HG03097 (cell line): Measurements from ENCODE around the gene NSF.
"Not testable (repeated sequence)": the region's sequence is repeated elsewhere in the genome, so short reads cannot be mapped to it uniquely, and the experiment has no call there.

Experiments
- ATAC-seq: cut with Tn5 transposase; IDR thresholded peaks from one replicate; pipeline ENCODE4 v1.9.1; 2021; ENCODE audit not compliant: unreplicated experiment, low FRiP score

Gene NSF

DNA sequence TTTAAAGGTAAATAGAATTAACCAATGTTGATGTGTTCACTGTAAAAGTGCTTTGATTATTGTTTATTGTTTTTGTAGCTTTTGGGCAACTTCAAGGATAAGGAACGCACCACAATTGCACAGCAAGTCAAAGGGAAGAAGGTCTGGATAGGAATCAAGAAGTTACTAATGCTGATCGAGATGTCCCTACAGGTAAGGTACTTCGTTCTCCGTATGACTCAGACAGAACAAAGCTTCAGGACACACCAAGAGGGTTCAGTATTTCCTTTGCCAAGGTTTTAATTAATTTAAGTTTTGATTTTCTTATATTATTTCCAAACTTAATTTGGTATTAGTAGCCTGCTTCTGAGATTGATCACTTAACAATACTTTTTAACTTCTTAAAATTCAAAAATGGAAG is 161.0 kb downstream of the NSF start:
- no peak for ATAC-seq

GRCh38 chr17:46753776-46754175 is 163.3 kb downstream of the NSF start:
- no peak for ATAC-seq

GRCh38 chr17:46756081-46756735 is 165.7 kb downstream of the NSF start:
- ATAC-seq = no peak

DNA sequence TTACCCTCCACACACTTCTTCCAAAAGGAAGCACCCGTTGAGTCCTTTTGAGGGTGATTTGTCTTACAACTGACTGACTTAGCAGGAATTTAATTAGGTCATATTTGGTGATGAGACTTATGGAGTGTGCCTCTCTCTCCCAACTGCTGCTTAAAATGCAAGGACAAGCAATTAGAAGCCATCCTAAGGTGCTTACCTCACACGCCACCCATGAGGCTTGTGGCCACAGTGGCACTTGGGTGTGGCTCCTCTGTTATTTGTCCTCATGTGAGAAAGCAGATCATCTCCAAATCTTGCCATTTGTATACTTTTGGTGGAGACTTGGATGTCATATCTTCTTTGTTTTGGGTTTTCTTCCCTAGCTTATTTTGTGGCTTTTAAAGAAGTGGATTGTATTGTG is 166.4 kb downstream of the NSF start:
- ATAC-seq = no peak

DNA sequence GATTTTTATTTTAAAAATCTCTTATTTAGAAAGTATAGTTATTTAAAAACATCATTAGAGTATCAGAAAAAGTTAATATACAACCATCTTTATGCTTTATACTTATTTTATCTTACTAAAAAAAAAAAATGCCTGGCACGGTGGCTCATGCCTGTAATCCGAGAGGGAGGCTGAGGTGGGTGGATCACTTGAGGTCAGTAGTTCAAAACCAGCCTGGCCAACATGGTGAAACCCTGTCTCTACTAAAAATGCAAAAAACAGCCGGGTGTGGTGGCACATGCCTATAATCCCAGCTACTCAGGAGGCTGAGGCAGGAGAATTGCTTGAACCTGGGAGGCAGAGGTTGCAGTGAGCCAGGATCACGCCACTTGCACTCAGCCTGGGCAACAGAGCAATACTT is 167.1 kb downstream of the NSF start:
- not testable (repeated sequence) for ATAC-seq

- no peak for ATAC-seq
Measured at GRCh38 chr17:46758614-46759013, 168.1 kb downstream of the NSF start.

DNA sequence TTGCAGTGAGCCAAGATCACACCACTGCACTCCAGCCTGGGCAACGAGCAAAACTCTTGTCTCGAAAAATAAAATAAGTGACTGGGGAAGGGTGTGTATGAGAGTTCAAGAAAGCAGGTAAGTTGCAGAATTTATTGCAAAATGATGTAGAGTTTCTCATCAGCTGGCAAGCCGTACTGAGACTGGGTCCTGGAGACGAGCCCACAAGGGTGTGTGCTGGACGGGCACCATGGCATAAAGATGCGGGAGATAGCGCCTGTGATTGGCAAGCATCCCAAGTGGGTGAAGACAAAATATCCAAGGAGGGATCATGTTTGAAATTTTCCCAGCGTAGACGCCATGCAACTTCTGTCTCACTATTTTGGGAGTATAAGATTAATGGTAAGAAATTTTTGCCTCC is 168.7 kb downstream of the NSF start:
- ATAC-seq = no peak

DNA sequence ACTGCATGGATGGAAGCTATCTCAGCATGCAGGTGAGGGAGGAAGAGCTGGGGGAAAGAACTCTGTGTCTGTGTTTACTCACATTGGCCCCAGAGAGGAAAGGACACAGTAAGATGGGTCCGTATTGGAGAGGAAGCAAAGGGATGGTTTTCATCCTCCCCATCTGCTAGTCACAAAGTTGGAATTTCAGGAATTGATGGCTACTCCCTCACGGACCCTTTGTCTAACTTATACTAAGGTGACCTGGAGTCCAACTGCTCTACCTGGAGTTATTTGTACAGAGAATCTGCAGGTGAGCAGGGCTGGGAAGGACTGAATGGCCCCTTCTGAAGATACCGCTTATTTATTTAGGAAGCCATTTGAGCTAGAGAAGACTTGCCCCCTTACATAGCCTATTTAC is 172.9 kb downstream of the NSF start:
- ATAC-seq = no peak

DNA sequence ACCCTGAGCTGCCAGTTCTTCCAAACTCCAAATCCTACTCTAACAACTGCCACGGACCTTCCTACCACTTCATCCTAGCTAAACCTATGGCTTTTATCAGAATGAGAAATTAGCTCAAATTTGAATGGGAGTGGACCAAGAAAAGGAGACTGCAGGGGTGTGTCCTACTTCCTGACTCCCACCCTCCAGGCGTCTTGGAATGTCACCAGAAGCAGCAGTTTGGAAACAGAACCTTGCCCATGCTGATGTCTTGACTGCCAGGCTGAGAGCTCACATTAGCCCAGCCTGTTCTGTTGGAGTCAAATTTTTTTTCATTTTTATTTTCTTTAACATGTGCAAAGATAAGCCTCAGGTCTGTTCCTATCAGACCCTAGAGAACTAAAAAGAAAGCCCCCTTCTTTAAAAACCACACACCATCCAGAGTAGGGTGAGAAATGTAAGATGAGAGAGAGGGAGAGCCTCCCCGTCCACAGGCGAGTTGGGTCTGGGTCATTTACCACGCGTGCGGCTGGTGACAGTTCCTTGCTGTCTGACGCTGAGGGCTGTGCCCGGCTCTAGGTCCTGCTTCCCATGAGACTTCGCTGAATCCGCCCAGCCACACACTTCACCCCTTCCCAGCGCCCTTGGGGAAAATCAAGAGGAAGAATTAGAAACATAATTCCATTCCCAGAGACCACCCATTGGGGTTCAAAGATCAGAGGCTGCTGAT is 173.7 kb downstream of the NSF start:
- ATAC-seq = no peak

- no peak for ATAC-seq
Measured at GRCh38 chr17:46764709-46765401, 174.4 kb downstream of the NSF start.

DNA sequence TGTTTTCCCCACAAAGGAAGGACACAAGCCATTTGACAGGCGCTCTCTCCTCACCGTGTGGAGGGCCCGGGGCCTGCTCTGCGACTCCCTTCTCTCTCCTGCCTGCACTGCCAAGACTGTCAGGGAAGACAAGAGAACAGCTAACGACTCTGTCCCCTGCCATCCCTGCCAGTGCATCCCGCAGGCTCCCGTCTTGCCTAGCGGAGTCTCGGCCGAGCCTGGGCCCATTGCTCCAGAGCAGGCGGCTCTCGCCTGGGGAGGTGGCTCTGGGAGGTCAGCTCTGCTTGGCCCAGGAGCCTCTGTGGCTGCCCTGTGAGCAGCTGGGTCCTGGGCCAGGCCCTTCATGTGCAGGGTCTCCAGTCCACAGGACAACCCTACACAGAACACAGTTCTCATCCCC is 175.0 kb downstream of the NSF start:
- no peak for ATAC-seq

DNA sequence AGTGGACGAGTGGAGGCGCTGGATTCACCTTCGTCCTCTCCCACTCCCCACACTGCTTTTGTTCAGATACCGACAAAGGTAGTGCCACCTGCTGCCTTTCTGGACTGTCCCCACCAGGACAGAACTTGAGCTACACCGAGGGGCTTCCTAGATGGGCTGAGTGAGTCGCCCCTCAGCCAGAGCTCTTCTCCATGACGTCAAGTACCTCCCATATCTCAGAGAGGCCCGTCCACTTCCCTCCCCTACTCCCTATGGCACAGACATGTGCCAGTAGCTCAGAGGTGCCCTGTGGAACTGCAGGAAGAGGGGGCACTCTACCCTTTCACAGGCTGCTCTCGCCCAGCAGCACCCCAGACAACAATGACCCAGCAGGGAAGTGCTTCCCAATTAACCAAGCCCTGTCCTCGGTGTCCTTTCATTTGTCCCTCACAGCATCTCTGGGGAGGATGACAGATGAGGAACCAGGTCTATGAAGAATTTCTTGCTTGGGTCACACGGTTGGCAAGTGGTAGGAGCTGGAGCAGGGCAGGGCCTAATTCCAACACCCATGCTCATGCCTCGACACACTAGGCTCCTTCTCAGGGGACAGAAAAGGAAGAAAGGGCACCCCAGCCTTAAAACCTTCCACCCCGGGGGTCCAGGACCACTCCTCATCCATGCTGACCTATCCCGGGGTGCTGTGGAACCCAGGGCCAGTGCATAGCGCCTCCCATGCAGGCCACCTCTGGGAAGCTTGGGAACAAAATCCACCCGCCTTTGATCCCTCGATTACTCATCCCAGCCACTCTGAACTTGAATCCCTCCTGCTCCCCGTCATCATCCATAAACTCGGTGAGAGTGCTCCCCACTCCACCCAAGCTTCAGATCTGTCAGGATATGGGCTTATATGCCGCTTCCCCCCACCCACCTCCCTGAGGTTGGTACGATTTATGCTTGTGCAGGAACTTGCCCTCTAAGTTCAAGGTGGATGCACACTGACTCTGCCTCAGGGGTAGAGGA is 176.3 kb downstream of the NSF start:
- no peak for ATAC-seq

GRCh38 chr17:46768540-46768870 is 178.0 kb downstream of the NSF start:
- ATAC-seq = no peak

DNA sequence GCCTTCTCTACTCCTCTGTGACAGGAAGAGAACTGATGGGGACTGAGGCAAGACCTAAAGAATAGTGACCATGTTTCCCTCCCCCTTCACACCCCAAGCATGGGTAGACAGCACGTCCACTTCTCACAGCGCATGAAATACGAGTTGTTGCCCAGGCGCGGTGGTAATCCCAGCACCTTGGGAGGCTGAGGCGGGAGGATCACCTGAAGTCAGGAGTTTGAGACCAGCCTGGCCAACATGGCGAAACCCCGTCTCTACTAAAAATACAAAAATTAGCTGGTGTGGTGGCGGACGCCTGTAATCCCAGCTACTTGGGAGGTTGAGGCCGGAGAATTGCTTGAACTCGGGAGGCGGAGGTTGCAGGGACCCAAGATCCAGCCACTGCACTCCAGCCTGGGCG is 178.4 kb downstream of the NSF start:
- ATAC-seq = not testable (repeated sequence)

DNA sequence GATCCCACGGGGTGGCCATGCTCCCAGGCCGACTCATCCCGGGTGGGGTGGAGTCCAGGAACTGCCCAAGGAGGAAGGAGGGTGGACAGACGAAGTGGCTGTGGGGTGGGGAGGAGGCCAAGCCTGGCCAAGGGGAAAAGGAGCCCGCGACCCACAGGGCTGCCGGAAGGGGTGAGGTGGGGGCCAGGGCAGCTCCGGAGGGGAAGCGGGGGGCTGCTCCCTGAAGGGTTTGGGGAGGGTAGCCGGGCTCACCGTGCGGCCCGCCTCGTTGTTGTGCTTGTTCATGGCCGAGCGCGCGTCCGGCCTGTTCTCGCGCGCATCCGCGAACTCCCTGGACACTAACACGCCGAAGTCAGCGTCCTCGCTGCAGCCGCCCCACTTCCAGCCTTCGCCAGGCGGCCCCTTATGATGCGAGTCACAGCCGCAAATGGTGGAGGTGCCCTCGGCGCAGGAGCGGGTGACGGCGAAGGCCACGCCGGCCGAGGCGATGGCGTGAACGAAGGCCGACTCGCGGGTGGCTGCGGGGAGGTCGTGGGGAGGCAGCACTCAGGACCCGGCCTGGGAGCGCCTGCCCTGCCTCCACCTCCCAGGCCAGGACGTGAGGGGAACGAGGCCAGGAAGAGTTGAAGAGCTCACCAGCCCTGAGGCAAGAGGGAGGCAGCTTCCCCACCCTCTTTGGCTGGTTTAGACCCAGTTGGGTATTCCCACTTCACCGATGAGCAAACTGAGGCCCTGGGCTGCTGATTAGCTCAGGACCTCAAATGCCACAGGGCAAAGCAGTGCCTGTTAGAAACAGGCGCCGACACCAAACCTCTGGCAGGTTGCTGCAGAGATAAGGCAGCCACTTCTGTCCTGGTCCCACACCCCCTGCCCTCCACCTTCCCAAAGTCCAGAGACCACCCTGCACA is 179.3 kb downstream of the NSF start:
- no peak for ATAC-seq

- no peak for ATAC-seq
Measured at GRCh38 chr17:46770439-46770817, 180.0 kb downstream of the NSF start.

DNA sequence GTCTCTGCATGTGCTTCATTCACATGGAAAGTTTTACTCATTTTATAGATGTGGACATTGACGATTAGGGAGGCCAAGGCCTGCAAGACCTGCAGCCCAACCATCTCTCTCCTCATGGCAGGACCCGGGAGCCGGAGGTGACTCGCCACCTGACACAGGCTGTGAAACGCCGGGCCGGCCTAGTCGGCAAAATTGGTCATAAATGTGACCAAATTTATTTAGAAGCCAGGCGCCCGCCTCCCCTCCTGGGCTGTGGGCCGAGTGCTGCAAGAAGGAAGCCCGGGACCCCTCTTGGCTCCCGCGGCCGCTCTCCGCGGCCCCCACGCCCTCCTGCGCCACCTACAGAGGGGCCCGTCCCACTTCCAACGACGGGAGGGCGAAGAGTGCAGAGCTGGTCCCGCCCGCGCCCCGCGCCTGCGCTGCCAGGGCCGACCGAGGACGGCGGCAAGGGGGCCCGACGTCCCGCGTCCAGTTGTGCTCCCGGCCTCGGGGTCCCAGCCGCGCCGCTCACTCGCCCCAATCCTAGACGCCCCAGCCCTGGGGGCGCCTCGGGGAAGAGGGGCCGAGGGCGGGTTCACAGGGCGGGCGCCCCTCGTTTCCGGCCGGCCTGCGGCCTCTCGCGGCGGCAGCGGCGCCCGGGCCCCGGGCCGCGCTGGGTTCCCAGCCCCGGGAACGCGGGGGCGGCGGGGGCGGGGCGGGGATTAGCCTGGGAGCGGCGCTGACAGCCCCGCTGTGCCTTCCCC is 180.5 kb downstream of the NSF start:
- ATAC-seq = no peak

- no peak for ATAC-seq
Measured at GRCh38 chr17:46771561-46772474, 181.3 kb downstream of the NSF start.
